ENCODE measurements around the gene RBM4. TPM values are rescaled to one million over a fixed set of nuclear protein-coding genes. Genes with fewer than 3 reads are reported as not detected.

Gene RBM4
- 100 and 155 TPM in 2 replicates for total RNA-seq

GRCh38 chr11:66638177-66639065 is at the start of gene RBM4:
RBM4 (plus strand) TSS chr11:66638703; CDS start chr11:66639712, 1,009 bp downstream.

GRCh38 chr11:66592457-66593302 is 45.8 kb upstream of the RBM4 start, which contains the start of the genes CCDC87 and CCS:
CCDC87 (minus strand) TSS chr11:66593063; CDS start chr11:66593015, 48 bp downstream.
CCS (plus strand) TSS chr11:66593185; CDS start chr11:66593262, 77 bp downstream.

GRCh38 chr11:66616379-66617154 is 21.9 kb upstream of the RBM4 start, which contains the start of gene RBM14:
RBM14 (plus strand) TSS chr11:66616630; CDS start chr11:66616721, 91 bp downstream.

GRCh38 chr11:66677599-66678375 is 39.3 kb downstream of the RBM4 start, which contains the start of gene RBM4B:
RBM4B (minus strand) TSS chr11:66677887; CDS start chr11:66677079, 808 bp downstream.

Other genes with a start within 250 kb of the RBM4 start
- gene NPAS4, start 217.7 kb upstream of the RBM4 start, total RNA-seq = 0.13 TPM in 1 of 2 replicates, not detected in the other
- gene MRPL11, start 199.9 kb upstream of the RBM4 start, total RNA-seq = 46.9 and 71.0 TPM in 2 replicates
- 4.6 and 9.9 TPM in 2 replicates for gene PELI3, start 171.8 kb upstream of the RBM4 start, total RNA-seq
- gene DPP3, start 158.3 kb upstream of the RBM4 start, total RNA-seq = 75.4 and 101 TPM in 2 replicates
- 24.9 and 52.4 TPM in 2 replicates for gene BBS1, start 128.1 kb upstream of the RBM4 start, total RNA-seq
- 32.3 and 44.5 TPM in 2 replicates for gene ZDHHC24, start 92.7 kb upstream of the RBM4 start, total RNA-seq
- gene ACTN3, start 91.8 kb upstream of the RBM4 start, total RNA-seq = under 0.01 and 0.13 TPM in 2 replicates
- 9.6 and 61.5 TPM in 2 replicates for gene CTSF, start 70.1 kb upstream of the RBM4 start, total RNA-seq
- 0.16 and 0.76 TPM in 2 replicates for gene CCDC87, start 45.6 kb upstream of the RBM4 start, total RNA-seq
- gene CCS, start 45.5 kb upstream of the RBM4 start, total RNA-seq = 20.4 and 32.2 TPM in 2 replicates
- 34.5 and 52.3 TPM in 2 replicates for gene RBM14, start 22.1 kb upstream of the RBM4 start, total RNA-seq
- gene RBM4B, start 39.2 kb downstream of the RBM4 start, total RNA-seq = 11.9 and 14.2 TPM in 2 replicates
- 63.4 and 74.8 TPM in 2 replicates for gene SPTBN2, start 90.5 kb downstream of the RBM4 start, total RNA-seq
- 36.8 and 37.8 TPM in 2 replicates for gene RCE1, start 204.7 kb downstream of the RBM4 start, total RNA-seq
- 58.9 and 60.3 TPM in 2 replicates for gene LRFN4, start 218.4 kb downstream of the RBM4 start, total RNA-seq

Data from mesangial cell (primary cell).